Measurements from ENCODE around the gene KLHL29. TPM values are rescaled to one million over a fixed set of nuclear protein-coding genes. Genes with fewer than 3 reads are reported as not detected.

The KLHL29 gene
- total and polyA plus RNA-seq, 2 experiments from 2014 or later, result 1.5 to 6.5 TPM

GRCh38 chr2:23568626-23569190, 183.7 kb downstream of the KLHL29 start (continued):
- TF ChIP-seq ZNF462 (CRISPR knock-in tag; IDR thresholded peaks at IDR 0.05) (no peak), JUNB (IDR thresholded peaks at IDR 0.05; ENCODE audit: unreplicated experiment) (no peak), ZNF114 (CRISPR knock-in tag; IDR thresholded peaks at IDR 0.05) (no peak)

GRCh38 chr2:23569761-23570365, 184.9 kb downstream of the KLHL29 start:
- H3K36me3 ChIP-seq (ENCODE audit: insufficient read depth), result no peaks in the 10 kb centered on the region
- H3K9me3 Mint-ChIP-seq, result no peaks in the 10 kb centered on the region
- H3F3A ChIP-seq (replicated peaks; ENCODE audit: low read depth), result no peaks in the 10 kb centered on the region
- no peaks in the 10 kb centered on the region for H3K36me3 Mint-ChIP-seq (ENCODE audit: low read depth)
- no peaks in the 10 kb centered on the region for H3K9me2 ChIP-seq (ENCODE audit: insufficient read depth)
- no peak overlapping the region for H3K27ac ChIP-seq (ENCODE audit: low read depth)
- H3K4me1 Mint-ChIP-seq, result peaks cover 35% of the 10 kb centered on the region
- no peak overlapping the region for H3K27ac Mint-ChIP-seq
- peaks cover 11% of the 10 kb centered on the region for H3K4me1 ChIP-seq (ENCODE audit: insufficient read depth)
- H2AFZ ChIP-seq, result no peak overlapping the region
- DNase-seq (ENCODE audit: low spot score) (no peak), ATAC-seq (no peak)
- no peak overlapping the region for H3K4me2 ChIP-seq
- no peak overlapping the region for H3K4me3 Mint-ChIP-seq
- H3K27me3 ChIP-seq (ENCODE audit: insufficient read depth), result no peaks in the 10 kb centered on the region
- peaks cover 1% of the 10 kb centered on the region for H3K27me3 Mint-ChIP-seq (ENCODE audit: insufficient read depth, low read depth, poor library complexity)
- H4K20me1 ChIP-seq (replicated peaks; ENCODE audit: insufficient read depth), result no peaks in the 10 kb centered on the region
- no peak overlapping the region for H3K4me3 ChIP-seq
- TF ChIP-seq CTCF (conservative IDR thresholded peaks at IDR 0.05; ENCODE audit: low read depth in 2 of 2) (0 out of 4 replicates have a peak, but pooled peaks of 1 of the 2 experiments have one; percentile 4), ZNF331 (CRISPR knock-in tag; IDR thresholded peaks at IDR 0.05; ENCODE audit: low read depth) (no peak)
- no peaks in the 10 kb centered on the region for H3K79me2 ChIP-seq (replicated peaks; ENCODE audit: insufficient read depth)
